NT2/D1 (cell line): Measurements from ENCODE around the gene GLI1.

ENCODE experiments used
- SUZ12 ChIP-seq: IDR thresholded peaks from 2 replicates; pipeline ENCODE4 v1.6.1; 2011; ENCODE audit not compliant: insufficient read length, insufficient read depth; ENCODE audit errors: extremely low read depth
- ZNF274 ChIP-seq: IDR thresholded peaks from 2 replicates; pipeline ENCODE4 v1.6.1; 2011; ENCODE audit warnings: mild to moderate bottlenecking, low read depth, low read length

- no peak for TF ChIP-seq SUZ12
- TF ChIP-seq ZNF274, result no peak
Measured at GRCh38 chr12:57461917-57462250, 2.3 kb downstream of the GLI1 start.
